Measurements from ENCODE around the gene B3GALNT2.
"Not testable (repeated sequence)": the region's sequence is repeated elsewhere in the genome, so short reads cannot be mapped to it uniquely, and the experiment has no call there.

The B3GALNT2 gene

DNA sequence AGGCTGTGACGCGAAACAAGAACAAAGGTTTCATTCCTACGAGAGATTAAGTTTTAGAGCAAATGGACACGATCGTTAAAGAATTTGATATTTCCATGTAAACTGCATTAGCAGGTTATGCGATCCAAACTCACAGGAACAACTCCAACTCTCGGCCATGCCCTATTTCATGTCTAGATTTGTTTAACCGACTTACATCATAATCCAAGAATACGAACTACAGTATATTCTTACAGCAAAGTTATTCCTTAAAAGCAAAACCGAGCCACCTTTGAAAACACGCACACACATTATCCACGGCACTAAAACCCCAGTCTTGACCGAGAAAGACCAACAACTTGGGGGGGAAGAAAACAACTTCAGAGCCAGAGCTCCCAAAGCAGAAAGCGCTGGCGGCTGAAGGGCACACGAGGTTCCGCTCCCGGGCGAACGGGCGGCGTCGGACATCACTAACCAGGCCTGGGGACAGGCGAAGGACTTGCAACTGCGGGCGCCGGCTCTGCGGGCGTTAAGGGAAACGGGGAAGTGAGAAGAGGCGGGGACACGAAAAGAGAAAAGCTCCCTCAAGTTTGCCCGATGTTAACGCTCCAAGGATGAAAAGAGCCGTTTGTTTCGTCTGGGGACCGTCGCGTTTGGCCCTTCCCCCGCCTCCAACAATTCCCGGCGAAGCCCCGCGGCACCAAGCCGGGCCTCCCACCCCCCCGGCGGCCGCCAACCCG is 690 bp downstream of the B3GALNT2 start:
- peak; percentile 67 for DNase-seq (ENCODE audit: low spot score)

DNA sequence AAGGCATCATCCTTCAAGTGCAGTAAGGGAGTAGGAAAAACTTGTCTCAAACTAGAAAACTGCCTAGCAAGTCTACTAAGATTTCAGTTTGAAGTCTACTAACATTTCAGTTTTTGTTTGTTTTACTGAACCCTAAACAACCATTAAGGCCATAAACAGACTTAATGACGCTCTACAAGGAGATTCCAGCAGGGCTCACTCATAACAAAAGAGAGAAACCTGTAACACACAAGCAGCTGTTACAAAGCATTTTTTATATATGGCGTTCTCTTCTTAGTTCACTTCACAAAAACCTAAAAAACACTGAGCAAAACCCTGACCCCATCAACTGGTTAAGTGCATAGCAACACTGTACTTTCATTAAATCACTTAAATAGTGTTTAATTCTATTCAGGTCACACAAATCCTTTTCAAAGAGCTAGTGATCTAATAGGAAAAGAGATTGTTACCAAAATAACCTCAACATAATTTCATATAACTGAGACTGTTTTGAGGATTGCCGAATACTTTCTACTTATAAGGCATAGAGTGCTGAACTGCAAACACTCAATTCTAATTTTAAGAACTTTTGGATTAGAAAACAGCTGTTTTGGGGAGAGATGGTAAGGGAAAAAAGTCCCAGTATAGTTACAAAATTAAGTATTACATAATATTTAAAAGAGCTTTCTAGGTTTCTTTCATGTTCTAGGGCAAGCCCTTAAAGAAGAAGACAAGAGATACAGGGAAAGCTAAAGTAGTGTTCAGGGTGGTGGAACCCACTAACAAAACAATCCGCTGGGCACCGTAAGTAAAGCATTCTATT is 1.4 kb downstream of the B3GALNT2 start:
- peak; percentile 49 for DNase-seq (ENCODE audit: low spot score)

DNA sequence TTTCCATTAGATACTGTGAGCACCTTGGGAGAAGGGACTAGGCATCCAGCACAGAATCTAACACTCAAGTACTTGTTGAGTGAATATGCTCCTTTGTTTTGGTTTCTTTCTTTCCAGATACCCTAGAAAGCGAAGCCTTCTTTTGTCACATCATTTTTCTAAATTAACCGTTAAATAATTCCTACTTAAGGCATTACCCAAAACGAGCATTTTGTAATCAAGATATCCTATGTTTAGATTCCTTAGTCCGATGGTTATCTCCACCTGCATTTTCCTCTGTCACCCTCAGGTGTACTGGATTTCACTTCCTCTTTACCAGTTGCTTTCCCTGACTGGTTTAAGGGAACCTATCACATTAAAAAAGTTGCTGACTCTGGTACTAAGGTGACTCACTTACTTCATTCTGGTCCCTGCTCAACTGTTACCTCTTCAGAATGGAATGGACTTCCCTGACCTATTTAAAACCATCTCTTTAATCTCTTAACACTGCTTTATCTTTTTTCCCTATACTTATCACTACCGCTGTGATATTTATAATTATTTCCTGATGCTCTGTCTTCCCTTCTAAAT is 3.2 kb downstream of the B3GALNT2 start:
- no peak for DNase-seq (ENCODE audit: low spot score)

DNA sequence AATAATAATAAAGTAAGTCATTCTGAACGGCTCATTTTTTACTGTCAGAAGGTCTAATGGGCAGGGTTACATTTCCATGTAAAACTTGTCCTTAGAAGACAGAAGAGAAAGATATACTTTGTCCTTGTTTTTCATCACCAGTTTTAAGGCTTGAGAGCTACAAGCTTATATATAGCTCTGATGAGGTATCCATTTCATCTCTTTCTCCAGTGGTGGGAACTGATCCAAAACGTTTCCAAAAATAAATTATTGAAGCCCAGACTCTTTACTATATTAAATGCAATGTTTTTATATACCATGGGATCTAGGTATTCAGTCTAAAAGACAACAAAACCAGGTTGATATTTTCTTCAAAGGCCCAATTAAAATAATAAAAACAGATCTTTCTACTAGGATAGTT is 8.7 kb downstream of the B3GALNT2 start:
- no peak for DNase-seq (ENCODE audit: low spot score)

DNA sequence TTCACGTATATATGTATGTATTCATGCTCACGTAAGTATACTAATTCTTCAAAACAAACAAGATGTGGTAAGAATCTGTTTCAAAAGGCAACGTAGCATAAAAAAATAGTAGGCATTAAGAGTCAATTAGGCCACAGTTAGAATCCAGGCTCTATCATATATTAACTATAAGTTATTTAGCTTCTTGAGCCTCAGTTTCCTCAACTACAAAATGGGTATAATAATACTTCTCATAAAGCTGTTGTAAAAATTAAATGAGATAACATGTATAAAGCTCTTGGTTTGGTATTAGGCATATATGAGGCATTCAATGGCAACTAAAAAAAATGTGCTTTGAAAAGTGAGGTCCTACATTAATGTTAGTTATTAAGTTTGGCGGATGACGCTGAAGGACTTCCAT is 9.2 kb downstream of the B3GALNT2 start:
- no peak for DNase-seq (ENCODE audit: low spot score)

DNA sequence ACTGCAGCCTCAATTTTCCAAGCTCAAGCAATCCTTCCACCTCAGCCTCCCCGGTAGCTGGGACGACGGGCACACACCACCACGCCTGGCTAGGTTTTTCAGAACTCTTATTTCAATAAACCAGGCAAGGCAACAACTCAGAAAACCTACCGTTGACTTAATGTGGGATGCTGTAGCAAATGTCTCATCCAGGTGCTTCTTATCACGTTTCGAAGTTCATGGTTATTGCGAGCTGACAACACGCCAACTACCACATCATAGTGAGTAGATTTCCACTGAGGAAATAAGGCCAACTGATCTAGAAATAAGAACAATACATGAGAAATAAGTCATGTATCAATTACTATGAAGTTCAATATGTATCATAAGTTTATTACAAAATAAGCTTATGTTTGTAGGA is 9.7 kb downstream of the B3GALNT2 start:
- DNase-seq (ENCODE audit: low spot score): no peak

DNA sequence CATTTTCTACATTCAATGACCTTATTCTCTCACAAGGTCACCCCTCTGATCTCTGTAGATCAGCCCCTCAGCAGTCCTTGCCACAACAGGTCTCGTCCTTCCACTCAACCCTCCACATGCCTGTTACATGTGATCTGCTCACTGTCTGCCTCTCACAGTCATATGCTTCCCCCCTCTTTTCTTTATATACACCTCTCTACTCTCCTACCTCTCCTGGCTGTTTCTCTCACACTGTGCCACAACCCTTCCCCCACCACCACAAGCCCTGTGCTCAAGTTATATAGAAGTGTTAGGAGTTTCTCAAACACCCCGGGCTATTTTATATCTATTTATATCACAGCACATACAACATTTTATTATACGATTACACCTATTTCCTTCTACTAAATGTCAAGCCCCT is 12.6 kb downstream of the B3GALNT2 start:
- no peak for DNase-seq (ENCODE audit: low spot score)

DNA sequence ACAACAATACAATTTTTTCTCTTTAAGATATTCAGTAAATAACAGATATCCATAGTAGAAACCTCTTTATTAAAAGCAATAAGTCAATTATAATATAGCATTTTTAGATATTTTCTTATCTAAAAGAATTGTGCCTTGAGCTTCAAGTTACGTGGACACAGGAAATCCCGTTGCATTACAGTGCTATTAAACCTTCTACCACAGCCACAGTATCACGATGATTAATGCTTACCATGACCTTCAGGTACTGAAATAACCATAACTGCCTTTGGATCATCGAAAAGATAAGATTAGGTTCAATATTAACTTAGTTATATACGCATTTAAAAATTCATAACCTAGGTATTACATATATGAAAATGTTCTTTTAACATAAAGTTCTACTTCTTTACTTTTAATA is 17.9 kb downstream of the B3GALNT2 start:
- DNase-seq (ENCODE audit: low spot score): no peak

DNA sequence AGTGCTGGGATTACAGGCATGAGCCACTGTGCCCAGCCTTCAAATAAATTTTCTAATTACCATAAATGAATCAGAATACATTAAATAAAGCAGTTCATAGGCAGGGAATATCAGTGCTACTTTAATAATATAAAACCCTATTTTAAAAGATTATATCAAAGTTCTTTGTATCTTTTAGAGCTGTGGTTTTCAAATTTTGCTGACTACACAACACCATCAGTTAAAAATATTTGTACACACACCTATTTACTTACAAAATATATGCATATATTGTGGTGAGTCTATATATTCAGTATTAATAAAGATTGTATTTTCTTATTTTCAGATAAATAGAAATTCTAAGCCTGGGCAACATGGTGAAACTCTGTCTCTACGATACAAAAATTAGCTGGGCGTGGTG is 18.7 kb downstream of the B3GALNT2 start:
- no peak for DNase-seq (ENCODE audit: low spot score)

DNA sequence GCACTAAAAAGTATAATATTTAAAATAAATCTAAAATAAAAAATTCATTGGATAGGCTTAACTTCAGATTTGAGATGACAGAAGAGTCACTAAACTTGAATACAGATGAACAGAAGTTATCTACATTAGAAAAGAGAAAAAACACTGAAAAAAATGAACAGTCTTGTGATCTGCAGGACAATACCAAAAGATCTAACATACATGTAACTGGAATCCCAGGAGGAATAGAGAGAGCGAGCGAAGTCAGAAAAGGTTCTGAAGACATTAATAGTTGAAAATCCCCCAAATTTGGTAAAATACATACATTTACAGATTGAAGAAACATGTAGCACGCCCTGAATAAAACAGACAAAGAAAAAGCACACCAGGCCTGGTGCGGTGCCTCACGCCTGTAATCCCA is 21.2 kb downstream of the B3GALNT2 start:
- no peak for DNase-seq (ENCODE audit: low spot score)

DNA sequence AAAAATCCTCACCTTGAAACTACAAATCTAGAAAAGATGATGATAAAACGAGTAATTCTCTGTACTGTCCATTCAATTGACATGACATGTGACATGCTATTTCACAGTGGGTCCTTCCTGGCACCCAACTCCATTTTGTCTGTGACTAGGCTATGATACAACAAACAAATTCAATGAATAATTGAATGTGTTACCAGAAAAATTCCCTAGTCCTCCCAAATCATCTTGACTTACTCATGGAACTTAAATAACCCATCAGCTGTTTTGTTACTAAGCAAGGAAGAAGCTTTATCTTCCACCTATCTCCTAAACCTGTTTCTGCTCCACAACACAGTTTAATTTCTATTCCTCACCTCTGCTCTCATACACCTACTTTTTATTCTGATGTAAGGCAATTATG is 30.4 kb downstream of the B3GALNT2 start:
- no peak for DNase-seq (ENCODE audit: low spot score)

DNA sequence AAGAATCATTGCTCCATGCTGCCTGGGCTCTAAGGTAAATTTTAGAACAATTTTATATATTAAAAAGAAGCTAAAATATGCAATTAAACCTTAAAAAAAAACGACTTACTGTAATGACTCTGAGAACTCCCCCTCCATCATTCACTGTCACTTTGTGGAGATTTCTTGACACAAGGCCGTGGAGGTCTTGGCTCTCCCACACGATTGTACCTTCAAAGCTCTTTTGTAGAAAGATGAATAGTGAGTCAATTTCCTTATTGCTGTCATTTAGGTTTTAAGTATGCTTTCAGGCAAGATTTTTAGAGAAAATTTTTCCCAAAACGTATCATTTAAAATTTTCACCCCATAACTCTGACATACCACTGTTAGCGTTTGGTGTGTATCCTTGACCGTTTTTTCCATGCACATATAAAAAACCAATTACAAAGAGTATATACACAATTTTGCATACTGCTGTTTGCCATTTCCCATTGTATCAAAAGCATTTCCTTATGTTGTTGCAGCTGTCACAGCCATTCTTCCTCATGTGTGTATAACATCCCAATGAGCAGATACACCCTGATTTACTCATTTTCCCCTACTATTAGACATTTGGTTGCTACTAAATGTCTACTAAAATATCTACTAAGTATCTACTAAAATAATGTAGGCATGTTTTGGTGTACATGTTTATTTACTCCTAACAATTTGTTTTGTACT is 33.4 kb downstream of the B3GALNT2 start:
- DNase-seq (ENCODE audit: low spot score): no peak

DNA sequence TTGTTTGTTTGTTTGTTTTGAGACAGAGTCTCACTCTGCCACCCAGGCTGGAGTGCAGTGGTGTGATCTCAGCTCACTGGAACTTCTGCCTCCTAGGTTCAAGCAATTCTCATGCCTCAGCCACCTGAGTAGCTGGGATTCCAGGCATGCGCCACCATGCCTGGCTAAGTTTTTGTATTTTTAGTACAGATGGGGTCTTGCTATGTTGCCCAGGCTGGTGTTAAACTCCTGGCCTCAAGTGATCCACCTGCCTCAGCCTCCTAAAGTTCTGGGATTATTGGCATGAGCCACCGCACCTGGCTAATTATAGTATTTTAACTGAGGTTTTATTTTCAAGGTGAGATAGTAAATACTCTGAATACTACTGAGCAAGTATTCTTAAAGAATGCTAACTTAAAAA is 34.4 kb downstream of the B3GALNT2 start:
- DNase-seq (ENCODE audit: low spot score): not testable (repeated sequence)

DNA sequence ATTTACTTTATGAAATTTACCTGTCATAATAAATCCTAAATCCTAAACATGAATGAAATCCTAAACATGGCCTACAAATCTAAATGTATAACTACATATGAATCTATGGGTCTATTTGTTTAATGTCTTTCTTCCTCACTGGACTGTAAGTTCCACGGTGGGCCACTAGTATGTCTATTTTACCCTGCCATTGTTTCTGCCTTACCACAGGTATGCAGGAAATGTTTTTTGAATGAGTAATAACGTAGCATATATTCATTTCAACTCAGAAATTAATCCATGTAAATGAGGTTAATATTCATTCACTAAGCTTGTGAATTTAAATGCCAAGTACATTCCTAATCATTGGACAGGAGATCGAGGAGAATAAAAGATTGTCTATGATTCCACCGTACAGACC is 35.3 kb downstream of the B3GALNT2 start:
- DNase-seq (ENCODE audit: low spot score): peak; percentile 85

DNA sequence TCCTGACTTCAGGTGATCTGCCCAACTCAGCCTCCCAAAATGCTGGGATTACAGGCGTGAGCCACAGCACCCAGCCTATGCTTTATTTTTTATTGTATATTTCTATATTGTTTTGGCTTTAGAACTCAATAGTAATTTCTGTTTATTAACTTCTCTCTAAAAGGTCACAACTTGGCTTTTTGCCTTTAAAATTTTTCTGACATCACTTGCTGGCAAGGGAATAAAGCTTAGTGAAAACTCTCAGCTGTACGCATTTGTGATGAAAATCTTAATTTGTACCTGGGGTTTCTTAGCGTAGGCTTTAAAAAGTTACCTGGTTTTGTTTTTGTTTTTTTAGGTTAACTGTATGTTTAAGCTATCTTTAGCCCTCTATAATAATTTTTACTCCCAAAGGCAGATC is 36.2 kb downstream of the B3GALNT2 start:
- DNase-seq (ENCODE audit: low spot score): no peak

DNA sequence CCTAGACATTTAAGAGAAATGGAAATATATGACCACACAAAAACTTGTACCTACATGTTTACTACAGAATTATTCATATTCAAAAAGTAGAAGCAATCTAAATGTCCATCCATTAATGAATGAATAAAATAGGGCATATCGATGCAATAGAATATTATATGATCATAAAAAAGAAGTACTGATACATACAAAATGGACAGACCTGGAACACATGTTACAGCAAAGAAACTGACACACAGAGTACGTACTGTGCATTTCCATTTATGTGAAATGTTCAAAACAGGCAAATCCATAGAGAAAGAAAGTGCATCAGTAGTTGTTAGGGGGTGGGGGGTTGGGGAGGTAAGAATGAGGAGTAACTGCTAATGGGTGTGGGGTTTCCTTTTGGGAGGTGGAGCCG is 39.2 kb downstream of the B3GALNT2 start:
- no peak for DNase-seq (ENCODE audit: low spot score)

DNA sequence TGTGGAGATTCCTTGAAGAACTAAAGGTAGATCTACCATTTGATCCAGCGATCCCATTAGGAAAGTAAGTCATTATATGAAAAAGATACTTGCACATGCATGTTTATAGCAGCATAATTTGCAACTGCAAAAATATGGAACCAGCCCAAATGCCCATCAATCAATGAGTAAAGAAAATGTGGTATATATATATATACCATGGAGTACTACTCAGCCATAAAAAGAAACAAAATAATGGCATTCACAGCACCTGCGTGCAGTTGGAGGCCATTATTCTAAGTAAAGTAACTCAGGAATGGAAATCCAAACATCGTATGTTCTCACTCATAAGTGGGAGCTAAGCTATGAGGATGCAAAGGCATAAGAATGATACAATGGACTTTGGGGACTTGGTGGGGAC is 41.4 kb downstream of the B3GALNT2 start:
- not testable (repeated sequence) for DNase-seq (ENCODE audit: low spot score)

DNA sequence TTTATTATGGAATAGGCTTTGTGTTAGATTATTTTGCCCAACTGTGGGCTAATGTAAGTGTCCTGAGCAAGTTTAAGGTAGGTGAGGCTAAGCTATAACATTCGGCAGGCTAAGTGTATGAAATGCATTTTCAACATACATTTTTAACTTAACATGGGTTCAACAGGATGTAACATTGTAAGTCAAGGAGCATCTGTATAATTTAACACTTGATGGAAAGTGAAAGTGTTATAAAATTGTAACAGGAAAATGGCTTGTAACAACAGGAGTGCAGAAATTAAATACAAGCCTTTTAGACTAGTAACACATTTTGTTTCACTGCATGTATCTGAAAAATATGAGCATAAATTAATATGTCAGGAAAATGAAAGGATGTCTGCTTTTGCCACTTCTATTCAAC is 42.3 kb downstream of the B3GALNT2 start:
- DNase-seq (ENCODE audit: low spot score): no peak

DNA sequence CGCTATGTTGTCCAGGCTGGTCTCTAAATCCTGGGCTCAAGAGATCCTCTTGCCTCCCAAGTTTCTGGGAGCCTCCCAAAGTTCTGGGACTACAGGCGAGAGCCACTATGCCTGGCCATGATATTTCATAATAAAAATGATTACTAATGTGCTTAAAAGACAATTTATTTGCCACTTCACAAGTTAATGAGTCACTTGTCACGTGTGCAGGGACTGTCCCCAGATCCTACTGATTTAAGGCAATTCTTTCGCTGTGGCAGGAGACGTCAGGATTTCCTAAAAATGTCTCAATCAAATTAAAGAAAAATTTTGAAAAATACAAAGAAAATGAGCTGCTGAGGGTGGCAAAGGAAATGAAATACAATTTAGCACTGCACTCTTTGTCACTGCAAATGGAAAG is 43.5 kb downstream of the B3GALNT2 start:
- DNase-seq (ENCODE audit: low spot score): no peak

DNA sequence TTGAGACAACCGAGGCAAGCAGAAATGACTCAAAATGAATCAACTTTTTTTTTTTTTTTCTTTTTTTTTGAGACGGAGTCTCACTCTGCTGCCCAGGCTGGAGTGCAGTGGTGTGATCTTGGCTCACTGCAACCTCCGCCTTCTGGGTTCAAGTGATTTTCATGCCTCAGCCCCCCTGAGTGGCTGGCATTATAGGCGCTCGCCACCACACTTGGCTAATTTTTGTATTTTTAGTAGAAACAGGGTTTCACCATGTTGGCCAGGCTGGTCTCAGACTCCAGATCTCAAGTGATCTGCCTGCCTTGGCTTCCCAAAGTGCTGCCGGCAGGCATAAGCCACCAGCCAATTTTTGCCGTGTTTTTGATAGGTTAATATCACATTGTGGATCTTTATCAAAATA is 46.4 kb downstream of the B3GALNT2 start:
- DNase-seq (ENCODE audit: low spot score): not testable (repeated sequence)

DNA sequence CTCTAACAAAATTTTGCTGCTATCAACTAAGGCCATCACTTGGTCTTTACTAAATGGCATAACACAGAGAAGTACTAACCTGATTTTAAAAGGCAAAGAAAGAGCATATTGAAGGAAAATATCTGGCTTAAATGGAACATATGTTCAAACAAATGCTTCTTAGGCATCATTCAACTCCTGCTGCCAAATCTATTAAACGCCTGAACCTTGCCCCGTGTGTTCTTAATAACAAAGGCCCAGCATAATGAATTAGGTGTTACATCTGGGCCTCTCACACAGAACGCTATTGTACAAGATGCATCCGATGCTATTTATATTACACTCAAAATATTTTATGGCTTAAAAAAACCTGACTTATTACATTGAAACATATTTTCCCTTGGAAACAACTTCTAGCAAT is 48.4 kb downstream of the B3GALNT2 start:
- DNase-seq (ENCODE audit: low spot score): no peak

DNA sequence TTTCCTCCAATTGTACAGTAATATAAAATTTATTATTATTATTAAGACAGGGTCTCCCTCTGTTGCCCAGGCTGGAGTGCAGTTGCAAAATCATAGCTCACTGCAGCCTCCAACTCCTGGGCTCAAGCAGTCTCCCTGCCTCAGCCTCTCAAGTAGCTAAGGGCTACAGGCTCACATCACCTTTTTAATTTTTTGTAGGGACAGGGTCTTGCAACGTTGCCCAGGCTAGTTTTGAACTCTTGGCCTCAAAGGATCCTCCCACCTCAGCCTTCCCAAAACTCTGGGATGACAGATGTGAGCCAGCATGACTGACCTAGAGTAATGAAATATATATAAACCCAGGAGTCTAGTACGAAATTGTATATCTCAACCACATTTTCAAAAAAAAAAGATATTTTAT is 49.2 kb downstream of the B3GALNT2 start:
- DNase-seq (ENCODE audit: low spot score): no peak

DNA sequence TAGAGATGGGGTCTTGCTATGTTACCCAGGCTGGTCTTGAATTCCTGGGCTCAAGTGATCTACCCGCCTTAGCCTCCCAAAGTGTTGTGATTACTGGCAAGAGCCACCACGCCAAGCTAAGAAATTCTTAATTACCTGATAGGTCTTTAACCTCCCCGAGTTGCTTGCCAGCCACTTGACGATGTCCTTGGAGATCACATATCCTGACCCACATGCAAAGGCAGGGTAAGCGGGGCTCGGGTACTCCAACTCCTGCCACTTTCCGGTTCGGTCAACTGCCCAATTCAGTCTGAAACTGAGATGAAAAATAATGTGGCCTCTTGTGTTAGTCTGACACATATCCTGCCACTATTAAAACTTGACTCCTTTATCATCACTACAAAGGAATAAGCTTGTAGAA is 50.2 kb downstream of the B3GALNT2 start:
- DNase-seq (ENCODE audit: low spot score): no peak
